K562 (cell line): ENCODE measurements around the gene DNAJB12. TPM values are rescaled to one million over a fixed set of nuclear protein-coding genes. Genes with fewer than 3 reads are reported as not detected.
A peak's percentile ranks its signal among the peaks of the same experiment; 100 is the strongest.

Experiments
- ATAC-seq: fragments of 200-7000 bp; cut with Tn5 transposase; 3 replicates; pipeline ENCODE4 v1.9.1; 2020; ENCODE audit warnings: moderate library complexity
- BruUV-seq: library from RNA; stranded (reverse); fragments of 400-500 nt; replicated peaks from 2 replicates; lab custom pipeline; 2021; lab: Mats Ljungman, UMichigan
- CTCF ChIA-PET: fragments of 300-600 bp; formaldehyde crosslinking; extraction: SDS; loops from one replicate; lab custom pipeline; 2021; ENCODE audit warnings: low intra/inter-chr PET ratio; lab: Yijun Ruan, JAX
- POLR2A ChIA-PET: fragments of 300-600, 350-650 bp; sonication (Branson Sonifier 250); formaldehyde crosslinking; extraction: SDS; loops from one replicate; lab custom pipeline; 2021; ENCODE audit warnings: antibody characterized with exemption, inconsistent platforms; lab: Yijun Ruan, JAX
- DNase-seq, 4 experiments: peaks; one replicate each; pipeline versions ENCODE4 v3.0.0 to v3.0.0-alpha.2; 2011 to 2018; ENCODE audit warnings: low spot score in 3 of 4, mixed read lengths in 3 of 4; ENCODE audit errors: extremely low read depth in 1 of 4
- FAIRE-seq: peaks from 2 replicates; lab custom pipeline; 2011; peaks lifted over from hg19 to GRCh38; lab: Jason Lieb, UNC
- H2AFZ ChIP-seq: 2 replicates; pipeline ENCODE4 v1.6.0; 2011; ENCODE audit warnings: low read depth, low read length, control low read depth, inconsistent platforms
- H3K27ac ChIP-seq: fragments of 200-600 bp; 3 replicates; pipeline ENCODE4 v1.8.0; 2011; ENCODE audit warnings: low read depth, mild to moderate bottlenecking, control low read depth, inconsistent platforms, low read length, moderate library complexity, mixed read lengths; ENCODE audit errors: extremely low read depth
- H3K27me3 ChIP-seq, 2 experiments: fragments of 300-600 bp in 1 of 2; 2 replicates in 1 of 2; 3 replicates in 1 of 2; pipeline versions ENCODE4 v1.6.0 to v1.8.0; 2011; ENCODE audit warnings: inconsistent platforms in 2 of 2, low read length in 2 of 2, mild to moderate bottlenecking in 1 of 2, mixed read lengths in 1 of 2, moderate library complexity in 1 of 2; ENCODE audit not compliant: control insufficient read depth in 2 of 2, insufficient read depth in 2 of 2
- H3K36me3 ChIP-seq: fragments of 300-600 bp; 3 replicates; pipeline ENCODE4 v1.8.0; 2011; ENCODE audit warnings: mild to moderate bottlenecking, low read length, inconsistent platforms; ENCODE audit not compliant: control insufficient read depth, insufficient read depth
- H3K4me1 ChIP-seq, 2 experiments: fragments of 200-600 bp in 1 of 2; replicated peaks in 1 of 2; 2 replicates in 1 of 2; 3 replicates in 1 of 2; pipeline versions ENCODE4 v1.5.1 to v1.8.0; 2011; ENCODE audit warnings: inconsistent platforms in 2 of 2, low read length in 2 of 2, mild to moderate bottlenecking in 1 of 2, mixed read lengths in 1 of 2, moderate library complexity in 1 of 2; ENCODE audit not compliant: control insufficient read depth in 2 of 2, insufficient read depth in 2 of 2
- H3K4me2 ChIP-seq: 2 replicates; pipeline ENCODE4 v1.6.1; 2011; ENCODE audit warnings: low read length, control low read depth, inconsistent platforms, mixed read lengths; ENCODE audit not compliant: insufficient read depth
- H3K4me3 ChIP-seq: fragments of 200-600 bp; sonication (generic), shearing (Covaris generic); 2 replicates; pipeline ENCODE4 v1.5.1; 2016; ENCODE audit warnings: control low read depth, inconsistent platforms
- H3K79me2 ChIP-seq: fragments of 200-600 bp; 3 replicates; pipeline ENCODE4 v1.8.0; 2011; ENCODE audit warnings: low read length, inconsistent platforms; ENCODE audit not compliant: control insufficient read depth, insufficient read depth
- H3K9ac ChIP-seq, 2 experiments: 2 replicates each; pipeline versions ENCODE4 v1.6.0 to v1.6.1; 2011; ENCODE audit warnings: low read depth in 2 of 2, low read length in 2 of 2, control low read depth in 1 of 2, inconsistent platforms in 1 of 2, mild to moderate bottlenecking in 1 of 2, mixed read lengths in 1 of 2; ENCODE audit not compliant: insufficient read depth in 1 of 2
- H3K9me1 ChIP-seq: one replicate; pipeline ENCODE4 v1.6.0; 2011; ENCODE audit warnings: inconsistent platforms, mild to moderate bottlenecking, low read length, moderate library complexity; ENCODE audit not compliant: control insufficient read depth, insufficient read depth
- H3K9me3 ChIP-seq: replicated peaks from 2 replicates; pipeline ENCODE4 v1.5.1; 2011; ENCODE audit warnings: low read depth, low read length, inconsistent platforms; ENCODE audit not compliant: control insufficient read depth, insufficient read depth
- H4K20me1 ChIP-seq: replicated peaks from 2 replicates; pipeline ENCODE4 v1.6.1; 2011; ENCODE audit warnings: low read length, inconsistent platforms, mixed read lengths; ENCODE audit not compliant: control insufficient read depth, insufficient read depth
- BMI1 ChIP-seq: fragments of 150-350 bp; IDR thresholded peaks from 2 replicates; pipeline ENCODE4 v1.6.1; 2014; ENCODE audit warnings: low read length
- CBFA2T2 ChIP-seq: fragments of 450-650 bp; conservative IDR thresholded peaks from 2 replicates; pipeline ENCODE4 v1.6.1; 2017; ENCODE audit warnings: mild to moderate bottlenecking
- CHCHD3 ChIP-seq: fragments of 250-450 bp; sonication (Bioruptor Pico); IDR thresholded peaks from 2 replicates; pipeline ENCODE4 v2.1.2; 2022; ENCODE audit warnings: mild to moderate bottlenecking
- FOXJ2 ChIP-seq: fragments of 200-800 bp; sonication (Bioruptor generic); IDR thresholded peaks from 2 replicates; pipeline ENCODE4 v1.6.1; 2016; ENCODE audit warnings: missing genetic modification characterization, missing compliant biosample characterization
- FOXO4 ChIP-seq: fragments of 450-650 bp; formaldehyde crosslinking; IDR thresholded peaks from 2 replicates; pipeline ENCODE4 v1.4.0; 2020; ENCODE audit warnings: mild to moderate bottlenecking, moderate library complexity
- GATA2 ChIP-seq: sonication (generic); formaldehyde crosslinking; IDR thresholded peaks from 2 replicates; pipeline ENCODE4 v1.4.0; 2020; ENCODE audit warnings: mild to moderate bottlenecking, missing genetic modification reagents
- KLF16 ChIP-seq: IDR thresholded peaks from 2 replicates; pipeline ENCODE4 v1.6.1; 2016; ENCODE audit warnings: antibody characterized with exemption
- MLX ChIP-seq, 2 experiments: fragments of 450-650 bp in 1 of 2; sonication (generic) in 1 of 2; formaldehyde crosslinking; conservative IDR thresholded peaks; 2 replicates each; pipeline versions ENCODE4 v1.4.0 to v1.8.1; 2020 to 2022; ENCODE audit warnings: mild to moderate bottlenecking in 1 of 2, missing genetic modification reagents in 1 of 2
- NCOA6 ChIP-seq: fragments of 450-650 bp; IDR thresholded peaks from 2 replicates; pipeline ENCODE4 v1.6.1; 2017; ENCODE audit warnings: mild to moderate bottlenecking
- NFXL1 ChIP-seq: fragments of 450-650 bp; formaldehyde crosslinking; IDR thresholded peaks from 2 replicates; pipeline ENCODE4 v1.4.0; 2021; ENCODE audit warnings: mild to moderate bottlenecking
- PTRF ChIP-seq: fragments of 450-650 bp; IDR thresholded peaks from 2 replicates; pipeline ENCODE4 v1.6.1; 2016; ENCODE audit warnings: mild to moderate bottlenecking, missing genetic modification characterization, missing compliant biosample characterization
- RB1 ChIP-seq: fragments of 450-650 bp; IDR thresholded peaks from 2 replicates; pipeline ENCODE4 v1.6.1; 2017; ENCODE audit warnings: low read depth, mild to moderate bottlenecking
- SMARCA4 ChIP-seq: fragments of 450-650 bp; IDR thresholded peaks from 2 replicates; pipeline ENCODE4 v1.6.1; 2016
- SNAPC5 ChIP-seq: fragments of 250-450 bp; sonication (Bioruptor Pico); IDR thresholded peaks from 2 replicates; pipeline ENCODE4 v1.8.0; 2021; ENCODE audit warnings: moderate library complexity, mild to moderate bottlenecking, inconsistent platforms
- TGIF2 ChIP-seq: sonication (generic); formaldehyde crosslinking; IDR thresholded peaks from 2 replicates; pipeline ENCODE4 v1.8.1; 2022; ENCODE audit warnings: mild to moderate bottlenecking, missing genetic modification reagents, moderate library complexity
- XRCC5 ChIP-seq: fragments of 200-400 bp; formaldehyde crosslinking; IDR thresholded peaks from 2 replicates; pipeline ENCODE4 v1.6.1; 2017; ENCODE audit warnings: low read depth, mild to moderate bottlenecking, low read length
- ZC3H4 ChIP-seq: sonication (generic); formaldehyde crosslinking; IDR thresholded peaks from 2 replicates; pipeline ENCODE4 v1.9.0; 2021; ENCODE audit warnings: missing genetic modification reagents, borderline replicate concordance
- ZNF174 ChIP-seq: fragments of 250-450 bp; sonication (Bioruptor Pico); IDR thresholded peaks from 2 replicates; pipeline ENCODE4 v1.4.0; 2020; ENCODE audit warnings: mild to moderate bottlenecking
- ZNF512 ChIP-seq: IDR thresholded peaks from 2 replicates; pipeline ENCODE4 v1.6.1; 2016; ENCODE audit warnings: missing genetic modification characterization, missing compliant biosample characterization
- WGBS: fragments of 100-300 bp; shearing (Covaris generic); methylation state at CpG from one replicate; pipeline ENCODE4 v1.1.6; 2016; ENCODE audit warnings: low coverage, mixed read lengths; ENCODE audit not compliant: insufficient coverage; ENCODE audit errors: missing lambda C conversion rate; 5-methylcytosine and 5-hydroxymethylcytosine counted together
- in situ Hi-C: fragments of 300-500 bp; cut with MboI; formaldehyde crosslinking; loops from 4 replicates; pipeline ENCODE4 v1.15.0; 2018; ENCODE audit warnings: inconsistent platforms, mixed read lengths
- intact Hi-C: fragments of 100-400 bp; cut with micrococcal nuclease; formaldehyde crosslinking; loops from 2 replicates; pipeline ENCODE4 v1.14.2; 2022
- polyA plus RNA-seq, 8 experiments: library from polyadenylated mRNA; depleted of rRNA in 4 of 8; stranded (reverse) in 5 of 8; unstranded in 3 of 8; fragments of >200 nt; fragmentation: Nextera tagmentation in 2 of 8; fragmentation: Illumina TruSeq in 1 of 8; extraction: Ambion mirVana in 2 of 8; extraction: Trizol in 1 of 8; gene quantifications; 2 replicates each; pipeline versions ENCODE4 v1.2.1 to v1.2.3, GENCODE V29; 2011 to 2014; ENCODE audit warnings: inconsistent platforms in 1 of 8, missing spikeins in 1 of 8
- total RNA-seq, 7 experiments: library from RNA; depleted of rRNA in 6 of 7; stranded (reverse); fragments of >200 nt in 6 of 7; fragmentation: Illumina TruSeq in 2 of 7; extraction: Trizol in 2 of 7; gene quantifications; 2 replicates each; pipeline versions ENCODE4 v1.2.1 to v1.2.3, GENCODE V29; 2011 to 2021; ENCODE audit warnings: low replicate concordance in 1 of 7

The DNAJB12 gene
- total and polyA plus RNA-seq, 9 of the 15 experiments (the other 6 are each of a cell fraction or from before 2014, with no cell fraction given) = 3.5 to 31.5 (median 20.3) TPM

- POLR2A ChIA-PET = interaction anchor here (0.5 to 13.1 kb wide), 14 partner anchors 7 to 1088 kb away, joined by 3 to 197 read pairs (median 3); partner anchors contain the start of genes ASCC1 and DDIT4
- Histone ChIP-seq H3K36me3 (no peaks in the 10 kb centered on the region; the same call in 2 of the 3 replicates), H3K27me3 (no peaks in the 10 kb centered on the region), H3K4me2 (peak overlapping the region; percentile 32), H2AFZ (peak overlapping the region; percentile 78), H3K9me1 (no peaks in the 10 kb centered on the region), H3K9ac (peak overlapping the region; percentile 28 to 88), H3K9me3 (no peaks in the 10 kb centered on the region), H3K27ac (peak overlapping the region; percentile 36; the same call in 1 of the 3 replicates), H3K4me3 (no peak overlapping the region), H4K20me1 (no peaks in the 10 kb centered on the region), H3K4me1 (peaks cover 27 to 49% of the 10 kb centered on the region in 2 experiments), H3K79me2 (no peaks in the 10 kb centered on the region)
- CTCF ChIA-PET = interaction anchor here (0.9 to 3.1 kb wide), 6 partner anchors 84 to 429 kb away, joined by 3 to 16 read pairs (median 6); no protein-coding TSS in a partner anchor
- in situ Hi-C loops (loop anchor here (5.0 to 25.0 kb wide), 2 partner anchors 106 to 1016 kb away; partner anchors contain the start of gene SLC29A3), intact Hi-C loops (loop anchor here (1.0 to 5.0 kb wide), 6 partner anchors 51 to 432 kb away; no protein-coding TSS in a partner anchor)
- DNase-seq (peak; percentile 74 to 87 (median 80)), ATAC-seq (peak; percentile 89), FAIRE-seq (peak; percentile 91)
- no TSS peak for BruUV-seq
- 37% methylated on average over 14 of the region's 14 CpGs for WGBS
- TF ChIP-seq CBFA2T2 (no peak), FOXO4 (peak; percentile 85; the same call in 1 of the 2 replicates), ZNF512 (tag) (no peak), BMI1 (no peak), KLF16 (0 out of 2 replicates have a peak, but pooled peaks have one; percentile 58), ZC3H4 (CRISPR knock-in tag) (no peak), XRCC5 (no peak), NFXL1 (CRISPR knock-in tag) (no peak), GATA2 (CRISPR knock-in tag) (no peak), ZNF174 (CRISPR knock-in tag) (no peak), MLX (CRISPR knock-in tag; conservative IDR thresholded peaks at IDR 0.05) (no peak), RB1 (0 out of 2 replicates have a peak, but pooled peaks have one; percentile 76), SMARCA4 (no peak), TGIF2 (CRISPR knock-in tag) (no peak), CHCHD3 (CRISPR knock-in tag) (no peak), NCOA6 (no peak), PTRF (tag) (no peak), FOXJ2 (tag) (no peak), SNAPC5 (CRISPR knock-in tag) (no peak)
These were observed 26.5 kb downstream of the DNAJB12 start for GRCh38 chr10:72328045-72328828.
